HepG2 (cell line): ENCODE measurements around the gene DIP2C. TPM values are rescaled to one million over a fixed set of nuclear protein-coding genes. Genes with fewer than 3 reads are reported as not detected.

ENCODE experiments used
- ATAC-seq: fragments of 200-7000 bp; cut with Tn5 transposase; 3 replicates; pipeline ENCODE4 v1.9.1; 2020; ENCODE audit warnings: mild to moderate bottlenecking, moderate library complexity
- BruUV-seq: library from RNA; stranded (reverse); fragments of 400-500 nt; replicated peaks from 2 replicates; lab custom pipeline; 2021; lab: Mats Ljungman, UMichigan
- CTCF ChIA-PET: fragments of 300-600 bp; formaldehyde crosslinking; extraction: SDS; loops from one replicate; lab custom pipeline; 2021; ENCODE audit warnings: low total read pairs, inconsistent platforms, low intra/inter-chr PET ratio; lab: Yijun Ruan, JAX
- POLR2A ChIA-PET: fragments of 350-600 bp; sonication (Branson Sonifier 250); formaldehyde crosslinking; loops from one replicate; lab custom pipeline; 2020; ENCODE audit warnings: antibody characterized with exemption, inconsistent platforms; lab: Yijun Ruan, JAX
- DNase-seq: peaks from one replicate; pipeline ENCODE4 v3.0.0-alpha.2; 2015; ENCODE audit warnings: low spot score
- FAIRE-seq: peaks from 3 replicates; lab custom pipeline; 2011; peaks lifted over from hg19 to GRCh38; lab: Jason Lieb, UNC
- H2AFZ ChIP-seq: one replicate; pipeline ENCODE4 v1.6.1; 2011; ENCODE audit warnings: low read length, inconsistent platforms
- H3K27ac ChIP-seq: fragments of 300-600 bp; 3 replicates; pipeline ENCODE4 v1.8.0; 2011; ENCODE audit warnings: mixed run types, mild to moderate bottlenecking, mixed read lengths, low read length, inconsistent platforms; ENCODE audit not compliant: insufficient read depth; ENCODE audit errors: extremely low read length
- H3K27me3 ChIP-seq, 2 experiments: fragments of 200-600 bp in 1 of 2; 2 replicates in 1 of 2; 3 replicates in 1 of 2; pipeline versions ENCODE4 v1.6.0 to v1.8.0; 2011; ENCODE audit warnings: low read length in 2 of 2, mild to moderate bottlenecking in 2 of 2, moderate library complexity in 2 of 2, inconsistent platforms in 1 of 2; ENCODE audit not compliant: insufficient read depth in 2 of 2, control insufficient read depth in 1 of 2
- H3K36me3 ChIP-seq, 2 experiments: fragments of 200-600 bp in 1 of 2; replicated peaks in 1 of 2; 2 replicates in 1 of 2; 3 replicates in 1 of 2; pipeline versions ENCODE4 v1.5.1 to v1.8.0; 2011; ENCODE audit warnings: low read length in 2 of 2, inconsistent platforms in 1 of 2; ENCODE audit not compliant: insufficient read depth in 2 of 2, control insufficient read depth in 1 of 2
- H3K4me1 ChIP-seq: 2 replicates; pipeline ENCODE4 v1.5.1; 2012; ENCODE audit warnings: low read length, inconsistent platforms; ENCODE audit not compliant: insufficient read depth
- H3K4me2 ChIP-seq: 2 replicates; pipeline ENCODE4 v1.6.0; 2011; ENCODE audit warnings: low read depth, low read length, inconsistent platforms
- H3K4me3 ChIP-seq, 3 experiments: fragments of 200-600 bp in 1 of 3; sonication (generic), shearing (Covaris generic) in 1 of 3; replicated peaks in 1 of 3; 2 replicates each; pipeline ENCODE4 v1.5.1; 2011 to 2016; ENCODE audit warnings: low read length in 3 of 3, inconsistent platforms in 2 of 3, low read depth in 2 of 3, mild to moderate bottlenecking in 2 of 3, control low read depth in 1 of 3, mixed read lengths in 1 of 3; ENCODE audit not compliant: insufficient read depth in 1 of 3
- H3K79me2 ChIP-seq: one replicate; pipeline ENCODE4 v1.6.1; 2011; ENCODE audit warnings: low read length, inconsistent platforms; ENCODE audit not compliant: insufficient read depth
- H3K9ac ChIP-seq: 2 replicates; pipeline ENCODE4 v1.6.0; 2011; ENCODE audit warnings: mild to moderate bottlenecking, low read depth, low read length, inconsistent platforms; ENCODE audit not compliant: insufficient read depth
- H3K9me3 ChIP-seq: 2 replicates; pipeline ENCODE4 v1.5.1; 2012; ENCODE audit warnings: mild to moderate bottlenecking, low read length
- H4K20me1 ChIP-seq: 2 replicates; pipeline ENCODE4 v1.6.0; 2011; ENCODE audit warnings: inconsistent platforms, mild to moderate bottlenecking, low read length, moderate library complexity; ENCODE audit not compliant: insufficient read depth
- ARHGAP35 ChIP-seq: sonication (generic); formaldehyde crosslinking; IDR thresholded peaks from 2 replicates; pipeline ENCODE4 v1.9.0; 2022; ENCODE audit warnings: mild to moderate bottlenecking, inconsistent platforms, moderate library complexity, missing genetic modification reagents, borderline replicate concordance
- FOXC1 ChIP-seq: sonication (generic); formaldehyde crosslinking; IDR thresholded peaks from 2 replicates; pipeline ENCODE4 v1.8.0; 2022; ENCODE audit warnings: mild to moderate bottlenecking, missing genetic modification reagents, borderline replicate concordance
- FOXK2 ChIP-seq: fragments of 450-650 bp; IDR thresholded peaks from 2 replicates; pipeline ENCODE4 v1.6.1; 2016
- KDM1A ChIP-seq: IDR thresholded peaks from 2 replicates; pipeline ENCODE4 v1.6.1; 2016; ENCODE audit warnings: missing compliant biosample characterization
- MED1 ChIP-seq: sonication (generic); formaldehyde crosslinking; IDR thresholded peaks from 2 replicates; pipeline ENCODE4 v1.4.0; 2020; ENCODE audit warnings: missing genetic modification reagents
- MTA3 ChIP-seq: sonication (generic); formaldehyde crosslinking; IDR thresholded peaks from 2 replicates; pipeline ENCODE4 v1.4.0; 2020; ENCODE audit warnings: missing genetic modification reagents
- NFATC3 ChIP-seq: sonication (generic); formaldehyde crosslinking; IDR thresholded peaks from 2 replicates; pipeline ENCODE4 v1.5.1; 2020; ENCODE audit warnings: mild to moderate bottlenecking, missing genetic modification reagents
- PHF21A ChIP-seq: sonication (generic); formaldehyde crosslinking; IDR thresholded peaks from 2 replicates; pipeline ENCODE4 v1.5.0; 2020; ENCODE audit warnings: mild to moderate bottlenecking, missing genetic modification reagents
- PITX1 ChIP-seq: sonication (generic); formaldehyde crosslinking; IDR thresholded peaks from 2 replicates; pipeline ENCODE4 v1.5.1; 2020; ENCODE audit warnings: mild to moderate bottlenecking, missing genetic modification reagents
- RBM22 ChIP-seq: fragments of 200-400 bp; formaldehyde crosslinking; optimal IDR thresholded peaks from 2 replicates; pipeline ENCODE3; 2017; ENCODE audit warnings: mild to moderate bottlenecking, low read length, moderate library complexity
- XBP1 ChIP-seq: sonication (generic); formaldehyde crosslinking; IDR thresholded peaks from 2 replicates; pipeline ENCODE4 v1.5.0; 2020; ENCODE audit warnings: missing genetic modification reagents
- ZFP41 ChIP-seq: sonication (generic); formaldehyde crosslinking; IDR thresholded peaks from 2 replicates; pipeline ENCODE4 v1.4.0; 2020; ENCODE audit warnings: mild to moderate bottlenecking, missing genetic modification reagents, borderline replicate concordance
- ZNF354B ChIP-seq: sonication (generic); formaldehyde crosslinking; IDR thresholded peaks from 2 replicates; pipeline ENCODE4 v1.8.0; 2022; ENCODE audit warnings: mild to moderate bottlenecking, missing genetic modification reagents
- ZNF878 ChIP-seq: sonication (generic); formaldehyde crosslinking; IDR thresholded peaks from 2 replicates; pipeline ENCODE4 v1.8.1; 2023; ENCODE audit warnings: mild to moderate bottlenecking, missing genetic modification reagents, moderate library complexity
- WGBS: methylation state at CpG from one replicate; pipeline ENCODE4 v1.1.6; 2017; ENCODE audit warnings: low lambda C conversion rate; 5-methylcytosine and 5-hydroxymethylcytosine counted together
- in situ Hi-C: cut with HindIII; loops from 2 replicates; pipeline ENCODE4 v1.10.0; 2017; ENCODE audit warnings: low pct_unique_long_range_greater_than_20kb; ENCODE audit not compliant: extremely low pct_ligation_motif_present
- intact Hi-C: fragments of 100-400 bp; cut with micrococcal nuclease; formaldehyde crosslinking; loops from one replicate; pipeline ENCODE4 v1.10.0; 2022; ENCODE audit not compliant: unreplicated experiment
- polyA plus RNA-seq, 8 experiments: library from polyadenylated mRNA; depleted of rRNA in 3 of 8; stranded (reverse) in 7 of 8; unstranded in 1 of 8; fragments of >200 nt; fragmentation: Illumina TruSeq in 4 of 8; extraction: Trizol in 4 of 8; gene quantifications; 2 replicates each; pipeline versions ENCODE4 v1.2.1 to v1.2.3, GENCODE V29; 2011 to 2016; ENCODE audit warnings: low read depth in 4 of 8, missing spikeins in 1 of 8, mixed read lengths in 1 of 8; ENCODE audit not compliant: insufficient read depth in 1 of 8
- total RNA-seq, 5 experiments: library from RNA; depleted of rRNA; stranded (reverse); fragments of >200 nt; fragmentation: Illumina TruSeq; extraction: Trizol; gene quantifications; 2 replicates each; pipeline ENCODE4 v1.2.3, GENCODE V29; 2016; ENCODE audit warnings: low read depth in 1 of 5
- TF ChIP-seq, protein P1 (sequence below): IDR thresholded peaks from 2 replicates; pipeline ENCODE4 v1.6.1; 2018; ENCODE audit warnings: missing genetic modification reagents
- TF ChIP-seq, protein P2 (sequence below): sonication (generic); formaldehyde crosslinking; IDR thresholded peaks from 2 replicates; pipeline ENCODE4 v1.4.0; 2020; ENCODE audit warnings: missing genetic modification reagents

The DIP2C gene
- total and polyA plus RNA-seq, 2 of the 13 experiments (the other 11 are each of a cell fraction or from before 2014, with no cell fraction given) = 2.2 to 2.7 TPM

DNA sequence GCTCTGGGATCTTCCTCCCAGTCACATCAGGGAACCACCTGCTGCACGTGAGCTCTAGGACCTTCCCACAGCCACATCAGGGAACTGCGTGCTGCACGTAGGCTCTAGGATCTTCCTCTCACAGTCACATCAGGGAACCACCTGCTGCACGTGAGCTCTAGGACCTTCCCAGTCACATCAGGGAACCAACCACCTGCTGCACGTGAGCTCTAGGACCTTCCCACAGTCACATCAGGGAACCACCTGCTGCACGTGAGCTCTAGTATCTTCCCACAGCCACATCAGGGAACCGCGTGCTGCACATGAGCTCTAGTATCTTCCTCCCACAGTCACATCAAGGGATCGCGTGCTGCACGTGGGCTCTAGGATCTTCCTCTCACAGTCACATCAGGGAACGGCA is 229.7 kb downstream of the DIP2C start:
- Histone ChIP-seq H3K27me3 (no peaks in the 10 kb centered on the region), H3K4me1 (no peaks in the 10 kb centered on the region), H3K36me3 (no peaks in the 10 kb centered on the region), H2AFZ (no peak overlapping the region), H3K79me2 (no peaks in the 10 kb centered on the region), H4K20me1 (no peaks in the 10 kb centered on the region), H3K4me3 (no peak overlapping the region), H3K9me3 (no peaks in the 10 kb centered on the region), H3K4me2 (no peak overlapping the region), H3K27ac (no peak overlapping the region), H3K9ac (no peak overlapping the region)
- CTCF ChIA-PET = no interaction called here
- 98% methylated on average over 12 of the region's 12 CpGs for WGBS
- DNase-seq = no peak
- BruUV-seq = no TSS peak
- in situ Hi-C loops = no loop called here
- intact Hi-C loops = no loop called here
- ATAC-seq = no peak
- TF ChIP-seq ARHGAP35 (CRISPR knock-in tag) (no peak), MTA3 (CRISPR knock-in tag) (no peak)
- POLR2A ChIA-PET = no interaction called here
- no peak for FAIRE-seq

DNA sequence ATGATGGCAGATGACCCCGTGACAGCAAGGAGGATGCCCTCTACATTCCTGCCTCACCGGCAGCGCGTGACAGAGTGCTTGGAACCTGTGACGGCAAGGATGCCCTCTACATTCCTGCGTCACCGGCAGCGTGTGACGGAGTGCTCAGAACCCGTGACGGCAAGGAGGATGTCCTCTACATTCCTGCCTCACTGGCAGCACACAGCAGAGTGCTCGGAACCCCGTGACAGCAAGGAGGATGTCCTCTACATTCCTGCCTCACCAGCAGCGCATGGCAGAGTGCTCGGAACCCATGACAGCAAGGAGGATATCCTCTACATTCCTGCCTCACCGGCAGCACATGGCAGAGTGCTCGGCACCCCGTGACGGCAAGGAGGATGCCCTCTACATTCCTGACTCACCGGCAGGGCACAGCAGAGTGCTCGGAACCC is 231.0 kb downstream of the DIP2C start:
- Histone ChIP-seq H3K4me3 (no peak overlapping the region), H3K36me3 (no peaks in the 10 kb centered on the region), H3K4me2 (no peak overlapping the region), H4K20me1 (no peaks in the 10 kb centered on the region), H3K27me3 (no peaks in the 10 kb centered on the region), H3K9ac (no peak overlapping the region), H3K4me1 (no peaks in the 10 kb centered on the region), H3K9me3 (no peaks in the 10 kb centered on the region), H3K79me2 (no peaks in the 10 kb centered on the region), H3K27ac (no peak overlapping the region), H2AFZ (no peak overlapping the region)
- ATAC-seq = no peak
- no TSS peak for BruUV-seq
- in situ Hi-C loops (no loop called here), intact Hi-C loops (no loop called here)
- FAIRE-seq = no peak
- ChIA-PET POLR2A (no interaction called here), CTCF (no interaction called here)
- DNase-seq = no peak
- WGBS = 96% methylated on average over 19 of the region's 21 CpGs
- TF ChIP-seq PHF21A (CRISPR knock-in tag) (no peak), PITX1 (CRISPR knock-in tag) (no peak), XBP1 (CRISPR knock-in tag) (no peak), ZNF878 (no peak), KDM1A (CRISPR knock-in tag) (no peak), FOXK2 (no peak), ZNF354B (CRISPR knock-in tag) (no peak), RBM22 (no peak), ZFP41 (CRISPR knock-in tag) (no peak), MED1 (CRISPR knock-in tag) (no peak), FOXC1 (CRISPR knock-in tag) (no peak), NFATC3 (no peak)
- TF ChIP-seq, protein P1, sequence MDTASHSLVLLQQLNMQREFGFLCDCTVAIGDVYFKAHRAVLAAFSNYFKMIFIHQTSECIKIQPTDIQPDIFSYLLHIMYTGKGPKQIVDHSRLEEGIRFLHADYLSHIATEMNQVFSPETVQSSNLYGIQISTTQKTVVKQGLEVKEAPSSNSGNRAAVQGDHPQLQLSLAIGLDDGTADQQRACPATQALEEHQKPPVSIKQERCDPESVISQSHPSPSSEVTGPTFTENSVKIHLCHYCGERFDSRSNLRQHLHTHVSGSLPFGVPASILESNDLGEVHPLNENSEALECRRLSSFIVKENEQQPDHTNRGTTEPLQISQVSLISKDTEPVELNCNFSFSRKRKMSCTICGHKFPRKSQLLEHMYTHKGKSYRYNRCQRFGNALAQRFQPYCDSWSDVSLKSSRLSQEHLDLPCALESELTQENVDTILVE (CRISPR knock-in tag) = no peak
- TF ChIP-seq, protein P2, sequence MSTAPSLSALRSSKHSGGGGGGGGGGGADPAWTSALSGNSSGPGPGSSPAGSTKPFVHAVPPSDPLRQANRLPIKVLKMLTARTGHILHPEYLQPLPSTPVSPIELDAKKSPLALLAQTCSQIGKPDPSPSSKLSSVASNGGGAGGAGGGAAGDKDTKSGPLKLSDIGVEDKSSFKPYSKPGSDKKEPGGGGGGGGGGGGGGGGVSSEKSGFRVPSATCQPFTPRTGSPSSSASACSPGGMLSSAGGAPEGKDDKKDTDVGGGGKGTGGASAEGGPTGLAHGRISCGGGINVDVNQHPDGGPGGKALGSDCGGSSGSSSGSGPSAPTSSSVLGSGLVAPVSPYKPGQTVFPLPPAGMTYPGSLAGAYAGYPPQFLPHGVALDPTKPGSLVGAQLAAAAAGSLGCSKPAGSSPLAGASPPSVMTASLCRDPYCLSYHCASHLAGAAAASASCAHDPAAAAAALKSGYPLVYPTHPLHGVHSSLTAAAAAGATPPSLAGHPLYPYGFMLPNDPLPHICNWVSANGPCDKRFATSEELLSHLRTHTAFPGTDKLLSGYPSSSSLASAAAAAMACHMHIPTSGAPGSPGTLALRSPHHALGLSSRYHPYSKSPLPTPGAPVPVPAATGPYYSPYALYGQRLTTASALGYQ (CRISPR knock-in tag) = no peak
